HEK293 (cell line): ENCODE measurements around the gene BLVRB.

Source experiments
- CTCF ChIP-seq: fragments of 450-650 bp; formaldehyde crosslinking; IDR thresholded peaks from 2 replicates; pipeline ENCODE4 v1.5.1; 2016; ENCODE audit warnings: missing biosample characterization, missing genetic modification characterization
- MEIS1 ChIP-seq: sonication (generic); formaldehyde crosslinking; IDR thresholded peaks from 2 replicates; pipeline ENCODE4 v1.8.1; 2022; ENCODE audit warnings: missing genetic modification reagents, mild to moderate bottlenecking, borderline replicate concordance
- RBAK ChIP-seq: fragments of 450-650 bp; formaldehyde crosslinking; IDR thresholded peaks from 2 replicates; pipeline ENCODE4 v1.5.1; 2016; ENCODE audit warnings: missing biosample characterization, missing genetic modification characterization
- ZNF26 ChIP-seq: fragments of 450-650 bp; formaldehyde crosslinking; IDR thresholded peaks from 2 replicates; pipeline ENCODE4 v1.5.1; 2016; ENCODE audit warnings: missing biosample characterization, missing genetic modification characterization
- ZNF311 ChIP-seq: fragments of 450-650 bp; formaldehyde crosslinking; IDR thresholded peaks from 2 replicates; pipeline ENCODE4 v1.5.1; 2017; ENCODE audit warnings: missing biosample characterization, missing genetic modification characterization, borderline replicate concordance
- ZNF776 ChIP-seq: fragments of 450-650 bp; formaldehyde crosslinking; IDR thresholded peaks from 2 replicates; pipeline ENCODE4 v1.5.0; 2017; ENCODE audit warnings: missing biosample characterization, missing genetic modification characterization, borderline replicate concordance
- ZXDB ChIP-seq: fragments of 450-650 bp; formaldehyde crosslinking; IDR thresholded peaks from 2 replicates; pipeline ENCODE4 v1.5.1; 2016; ENCODE audit warnings: missing biosample characterization, missing genetic modification characterization

- TF ChIP-seq RBAK (no peak), ZNF26 (tag by site-specific recombination) (no peak), CTCF (tag by site-specific recombination) (no peak), ZNF311 (tag by site-specific recombination) (no peak), MEIS1 (no peak), ZXDB (tag by site-specific recombination) (0 out of 2 replicates have a peak, but pooled peaks have one; percentile 2), ZNF776 (tag by site-specific recombination) (no peak)
Observed at GRCh38 chr19:40465557-40466218, at the start of gene BLVRB.
